GM12878 (cell line): ENCODE measurements around the gene LIMK1. TPM values are rescaled to one million over a fixed set of nuclear protein-coding genes. Genes with fewer than 3 reads are reported as not detected.

Experiments
- ATAC-seq: fragments of 200-7000 bp; cut with Tn5 transposase; 3 replicates; pipeline ENCODE4 v1.9.1; 2020; ENCODE audit warnings: mild to moderate bottlenecking, moderate library complexity
- BruUV-seq: library from RNA; stranded (reverse); fragments of 400-500 nt; replicated peaks from 2 replicates; lab custom pipeline; 2021; lab: Mats Ljungman, UMichigan
- CTCF ChIA-PET: fragments of 300-600 bp; sonication (Branson Sonifier 250); formaldehyde crosslinking; extraction: SDS; loops from one replicate; lab custom pipeline; 2021; ENCODE audit warnings: inconsistent platforms; lab: Yijun Ruan, JAX
- POLR2A ChIA-PET: fragments of 350-600 bp; formaldehyde crosslinking; extraction: SDS; loops from one replicate; lab custom pipeline; 2021; ENCODE audit warnings: inconsistent platforms; lab: Charles Lee
- RAD21 ChIA-PET: fragments of 300-600 bp; sonication (Branson Sonifier 250); formaldehyde crosslinking; loops from one replicate; lab custom pipeline; 2023; ENCODE audit warnings: antibody characterized with exemption; ENCODE audit not compliant: unreplicated experiment; lab: Charles Lee
- SMC1A ChIA-PET: fragments of 300-600 bp; sonication (Branson Sonifier 250); formaldehyde crosslinking; loops from one replicate; lab custom pipeline; 2023; ENCODE audit not compliant: unreplicated experiment, uncharacterized antibody; lab: Charles Lee
- DNase-seq: peaks from one replicate; pipeline ENCODE4 v3.0.0-alpha.2; 2011; ENCODE audit warnings: low read depth, low spot score
- FAIRE-seq: peaks from 3 replicates; lab custom pipeline; 2011; peaks lifted over from hg19 to GRCh38; lab: Jason Lieb, UNC
- H2AFZ ChIP-seq: 2 replicates; pipeline ENCODE4 v1.6.0; 2011; ENCODE audit warnings: low read depth, low read length, control low read depth; ENCODE audit not compliant: control insufficient read depth
- H3K27ac ChIP-seq: 2 replicates; pipeline ENCODE4 v1.5.1; 2011; ENCODE audit warnings: control low read depth; ENCODE audit not compliant: control insufficient read depth, insufficient read depth
- H3K27me3 ChIP-seq, 2 experiments: replicated peaks in 1 of 2; 2 replicates each; pipeline versions ENCODE4 v1.6.0 to v1.6.1; 2011; ENCODE audit warnings: low read length in 1 of 2; ENCODE audit not compliant: control insufficient read depth in 2 of 2, insufficient read depth in 2 of 2
- H3K36me3 ChIP-seq, 2 experiments: 2 replicates each; pipeline ENCODE4 v1.5.1; 2011; ENCODE audit warnings: low read length in 1 of 2; ENCODE audit not compliant: control insufficient read depth in 2 of 2, insufficient read depth in 2 of 2
- H3K4me1 ChIP-seq: 2 replicates; pipeline ENCODE4 v1.6.1; 2011; ENCODE audit warnings: mild to moderate bottlenecking, low read length, moderate library complexity, mixed read lengths; ENCODE audit not compliant: control insufficient read depth, insufficient read depth
- H3K4me2 ChIP-seq: 2 replicates; pipeline ENCODE4 v1.6.0; 2011; ENCODE audit warnings: control low read depth; ENCODE audit not compliant: control insufficient read depth, insufficient read depth
- H3K4me3 ChIP-seq: fragments of 200-600 bp; sonication (generic); 2 replicates; pipeline ENCODE4 v1.5.1; 2016
- H3K79me2 ChIP-seq: 2 replicates; pipeline ENCODE4 v1.6.0; 2011; ENCODE audit warnings: low read length; ENCODE audit not compliant: control insufficient read depth, insufficient read depth
- H3K9ac ChIP-seq: 2 replicates; pipeline ENCODE4 v1.8.0; 2011; ENCODE audit warnings: low read length, control low read depth, mixed read lengths; ENCODE audit not compliant: control insufficient read depth, insufficient read depth
- H3K9me3 ChIP-seq: replicated peaks from 3 replicates; pipeline ENCODE4 v1.5.1; 2011; ENCODE audit warnings: mild to moderate bottlenecking, low read length; ENCODE audit not compliant: control insufficient read depth, insufficient read depth
- H4K20me1 ChIP-seq: 2 replicates; pipeline ENCODE4 v1.6.0; 2011; ENCODE audit not compliant: control insufficient read depth, insufficient read depth
- CBX5 ChIP-seq: sonication (generic); IDR thresholded peaks from 2 replicates; pipeline ENCODE4 v1.6.1; 2016; ENCODE audit warnings: low read depth, moderate library complexity, mild to moderate bottlenecking, inconsistent platforms
- EED ChIP-seq: sonication (generic); IDR thresholded peaks from 2 replicates; pipeline ENCODE4 v1.6.1; 2016; ENCODE audit warnings: antibody characterized with exemption, low read depth
- IKZF1 ChIP-seq: fragments of 450-650 bp; conservative IDR thresholded peaks from 2 replicates; pipeline ENCODE4 v1.6.1; 2017; ENCODE audit warnings: antibody characterized with exemption, mild to moderate bottlenecking
- KLF5 ChIP-seq: fragments of 450-650 bp; IDR thresholded peaks from 2 replicates; pipeline ENCODE4 v1.6.1; 2014; ENCODE audit warnings: mild to moderate bottlenecking; ENCODE audit not compliant: partially characterized antibody
- MYB ChIP-seq: fragments of 150-350 bp; IDR thresholded peaks from 2 replicates; pipeline ENCODE4 v1.6.1; 2014; ENCODE audit warnings: mild to moderate bottlenecking, low read depth, low read length, borderline replicate concordance
- NR2F1 ChIP-seq: fragments of 450-650 bp; conservative IDR thresholded peaks from 2 replicates; pipeline ENCODE4 v1.6.1; 2017; ENCODE audit warnings: mild to moderate bottlenecking
- WGBS: methylation state at CpG from one replicate; pipeline ENCODE4 v1.1.6; 2016; ENCODE audit warnings: low lambda C conversion rate; ENCODE audit not compliant: insufficient replicate concordance, insufficient coverage; ENCODE audit errors: missing lambda C conversion rate; 5-methylcytosine and 5-hydroxymethylcytosine counted together
- in situ Hi-C: fragments of 300-500 bp; cut with MboI; formaldehyde crosslinking; loops from 9 replicates; pipeline ENCODE4 v1.14.3; 2018; ENCODE audit warnings: mixed read lengths
- intact Hi-C: fragments of 100-400 bp; cut with micrococcal nuclease; formaldehyde crosslinking; loops from one replicate; pipeline ENCODE4 v1.14.2; 2022; ENCODE audit not compliant: unreplicated experiment
- polyA plus RNA-seq, 11 experiments: library from polyadenylated mRNA; depleted of rRNA in 4 of 11; unstranded in 6 of 11; stranded (reverse) in 5 of 11; fragments of >200 nt; fragmentation: Nextera tagmentation in 4 of 11; fragmentation: Illumina TruSeq in 1 of 11; extraction: Ambion mirVana in 4 of 11; extraction: Trizol in 1 of 11; gene quantifications; 1 replicate in 1 of 11; 2 replicates in 10 of 11; pipeline versions ENCODE4 v1.2.1 to v1.2.3, GENCODE V29; 2011 to 2016; ENCODE audit warnings: inconsistent platforms in 2 of 11, missing spikeins in 2 of 11, low read depth in 1 of 11
- total RNA-seq, 4 experiments: library from RNA; depleted of rRNA in 3 of 4; stranded (reverse); fragments of >200 nt in 3 of 4; fragmentation: Illumina TruSeq in 1 of 4; extraction: Trizol in 1 of 4; gene quantifications; 2 replicates each; pipeline versions ENCODE4 v1.2.1 to v1.2.3, GENCODE V29; 2013 to 2021
- TF ChIP-seq, protein P1 (sequence below): fragments of 450-650 bp; IDR thresholded peaks from 2 replicates; pipeline ENCODE4 v1.6.1; 2017; ENCODE audit warnings: mild to moderate bottlenecking, moderate library complexity
- TF ChIP-seq, protein P2 (sequence below): fragments of 450-650 bp; IDR thresholded peaks from 2 replicates; pipeline ENCODE4 v1.6.1; 2017; ENCODE audit warnings: mild to moderate bottlenecking

Gene LIMK1
- total and polyA plus RNA-seq, 10 of the 15 experiments (the other 5 are each of a cell fraction or from before 2014, with no cell fraction given) = 0.71 to 59.4 (median 28.8) TPM

DNA sequence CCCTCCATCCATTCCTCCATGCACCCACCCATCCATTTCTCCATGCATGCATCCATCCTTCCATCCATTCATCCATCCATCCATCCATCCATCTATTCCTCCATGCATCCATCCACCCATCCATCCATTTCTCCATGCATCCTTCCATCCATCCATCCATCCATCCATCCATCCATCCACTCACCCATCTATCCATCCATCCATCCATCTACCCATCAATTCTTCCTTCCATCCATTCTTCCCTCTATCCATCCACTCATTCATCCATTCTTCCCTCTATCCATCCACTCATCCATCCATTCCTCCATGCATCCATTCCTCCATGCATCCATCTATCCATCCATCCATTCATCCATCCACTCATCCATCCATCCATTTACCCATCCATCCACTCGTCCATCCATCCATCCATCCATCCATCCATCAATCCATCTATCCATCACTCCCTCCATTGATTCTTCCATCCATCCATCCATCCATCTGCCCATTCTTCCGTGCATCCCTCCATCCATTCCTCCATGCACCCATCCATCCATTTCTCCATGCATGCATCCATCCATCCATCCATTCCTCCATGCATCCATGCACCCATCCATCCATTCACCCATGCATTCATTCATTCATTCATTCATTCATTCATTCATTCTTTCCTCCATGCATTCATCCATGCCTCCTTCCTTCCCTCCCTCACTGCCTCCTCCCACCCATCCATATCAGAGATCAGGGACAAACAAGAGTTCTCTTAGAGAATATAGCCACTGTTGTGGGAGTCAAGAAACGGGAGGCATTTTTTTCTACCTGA is 33.4 kb upstream of the LIMK1 start:
- no peaks in the 10 kb centered on the region for H4K20me1 ChIP-seq
- WGBS = 47% methylated on average over 3 of the region's 3 CpGs
- H3K36me3 ChIP-seq = no peaks in the 10 kb centered on the region
- ATAC-seq (no peak), FAIRE-seq (no peak), DNase-seq (no peak)
- RAD21 ChIA-PET = no interaction called here
- in situ Hi-C loops (no loop called here), intact Hi-C loops (no loop called here)
- POLR2A ChIA-PET = no interaction called here
- H3K9ac ChIP-seq = no peak overlapping the region
- SMC1A ChIA-PET = no interaction called here
- no peak overlapping the region for H3K4me3 ChIP-seq
- H3K79me2 ChIP-seq = no peaks in the 10 kb centered on the region
- no peak overlapping the region for H3K27ac ChIP-seq
- TF ChIP-seq KLF5 = no peak
- no peak for TF ChIP-seq CBX5
- no peak for TF ChIP-seq EED
- TF ChIP-seq, protein P1, sequence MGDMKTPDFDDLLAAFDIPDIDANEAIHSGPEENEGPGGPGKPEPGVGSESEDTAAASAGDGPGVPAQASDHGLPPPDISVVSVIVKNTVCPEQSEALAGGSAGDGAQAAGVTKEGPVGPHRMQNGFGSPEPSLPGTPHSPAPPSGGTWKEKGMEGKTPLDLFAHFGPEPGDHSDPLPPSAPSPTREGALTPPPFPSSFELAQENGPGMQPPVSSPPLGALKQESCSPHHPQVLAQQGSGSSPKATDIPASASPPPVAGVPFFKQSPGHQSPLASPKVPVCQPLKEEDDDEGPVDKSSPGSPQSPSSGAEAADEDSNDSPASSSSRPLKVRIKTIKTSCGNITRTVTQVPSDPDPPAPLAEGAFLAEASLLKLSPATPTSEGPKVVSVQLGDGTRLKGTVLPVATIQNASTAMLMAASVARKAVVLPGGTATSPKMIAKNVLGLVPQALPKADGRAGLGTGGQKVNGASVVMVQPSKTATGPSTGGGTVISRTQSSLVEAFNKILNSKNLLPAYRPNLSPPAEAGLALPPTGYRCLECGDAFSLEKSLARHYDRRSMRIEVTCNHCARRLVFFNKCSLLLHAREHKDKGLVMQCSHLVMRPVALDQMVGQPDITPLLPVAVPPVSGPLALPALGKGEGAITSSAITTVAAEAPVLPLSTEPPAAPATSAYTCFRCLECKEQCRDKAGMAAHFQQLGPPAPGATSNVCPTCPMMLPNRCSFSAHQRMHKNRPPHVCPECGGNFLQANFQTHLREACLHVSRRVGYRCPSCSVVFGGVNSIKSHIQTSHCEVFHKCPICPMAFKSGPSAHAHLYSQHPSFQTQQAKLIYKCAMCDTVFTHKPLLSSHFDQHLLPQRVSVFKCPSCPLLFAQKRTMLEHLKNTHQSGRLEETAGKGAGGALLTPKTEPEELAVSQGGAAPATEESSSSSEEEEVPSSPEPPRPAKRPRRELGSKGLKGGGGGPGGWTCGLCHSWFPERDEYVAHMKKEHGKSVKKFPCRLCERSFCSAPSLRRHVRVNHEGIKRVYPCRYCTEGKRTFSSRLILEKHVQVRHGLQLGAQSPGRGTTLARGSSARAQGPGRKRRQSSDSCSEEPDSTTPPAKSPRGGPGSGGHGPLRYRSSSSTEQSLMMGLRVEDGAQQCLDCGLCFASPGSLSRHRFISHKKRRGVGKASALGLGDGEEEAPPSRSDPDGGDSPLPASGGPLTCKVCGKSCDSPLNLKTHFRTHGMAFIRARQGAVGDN = no peak
- no peak for TF ChIP-seq IKZF1
- TF ChIP-seq MYB = no peak
- TF ChIP-seq NR2F1 = no peak
- TF ChIP-seq, protein P2, sequence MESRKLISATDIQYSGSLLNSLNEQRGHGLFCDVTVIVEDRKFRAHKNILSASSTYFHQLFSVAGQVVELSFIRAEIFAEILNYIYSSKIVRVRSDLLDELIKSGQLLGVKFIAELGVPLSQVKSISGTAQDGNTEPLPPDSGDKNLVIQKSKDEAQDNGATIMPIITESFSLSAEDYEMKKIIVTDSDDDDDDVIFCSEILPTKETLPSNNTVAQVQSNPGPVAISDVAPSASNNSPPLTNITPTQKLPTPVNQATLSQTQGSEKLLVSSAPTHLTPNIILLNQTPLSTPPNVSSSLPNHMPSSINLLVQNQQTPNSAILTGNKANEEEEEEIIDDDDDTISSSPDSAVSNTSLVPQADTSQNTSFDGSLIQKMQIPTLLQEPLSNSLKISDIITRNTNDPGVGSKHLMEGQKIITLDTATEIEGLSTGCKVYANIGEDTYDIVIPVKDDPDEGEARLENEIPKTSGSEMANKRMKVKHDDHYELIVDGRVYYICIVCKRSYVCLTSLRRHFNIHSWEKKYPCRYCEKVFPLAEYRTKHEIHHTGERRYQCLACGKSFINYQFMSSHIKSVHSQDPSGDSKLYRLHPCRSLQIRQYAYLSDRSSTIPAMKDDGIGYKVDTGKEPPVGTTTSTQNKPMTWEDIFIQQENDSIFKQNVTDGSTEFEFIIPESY = no peak
- H3K9me3 ChIP-seq = no peaks in the 10 kb centered on the region
- no peak overlapping the region for H2AFZ ChIP-seq
- BruUV-seq = no TSS peak
- no peak overlapping the region for H3K4me2 ChIP-seq
- H3K27me3 ChIP-seq = no peaks in the 10 kb centered on the region; a peak in 1 of 4 replicates
- CTCF ChIA-PET = no interaction called here
- H3K4me1 ChIP-seq = no peaks in the 10 kb centered on the region
